ENCODE measurements around the gene PREX1. TPM values are rescaled to one million over a fixed set of nuclear protein-coding genes. Genes with fewer than 3 reads are reported as not detected.
A peak's percentile ranks its signal among the peaks of the same experiment; 100 is the strongest.

The PREX1 gene
- total and polyA plus RNA-seq, 7 experiments from 2014 or later: 2.9 to 143 (median 48.6) TPM

GRCh38 chr20:48711044-48711428, 116.8 kb downstream of the PREX1 start:
- peaks cover 0 to 7% (median 0%) of the 10 kb centered on the region in 3 experiments for H3K36me3 ChIP-seq (ENCODE audit: control insufficient read depth in 2 of 3, insufficient read depth in 3 of 3, low read length in 3 of 3)
- intact Hi-C loops (cut with micrococcal nuclease): no loop called here
- CTCF ChIA-PET: no interaction called here

GRCh38 chr20:48710341-48711043, 117.3 kb downstream of the PREX1 start:
- Histone ChIP-seq H3K27ac (ENCODE audit: low read depth, low read length) (no peak overlapping the region), H3K27me3 (ENCODE audit: control insufficient read depth in 2 of 2, insufficient read depth in 2 of 2, low read length in 2 of 2) (no peaks in the 10 kb centered on the region), H3K4me3 (ENCODE audit: low read length) (no peak overlapping the region), H3K36me3 (ENCODE audit: control insufficient read depth in 2 of 3, insufficient read depth in 3 of 3, low read length in 3 of 3) (peaks cover 0 to 7% (median 0%) of the 10 kb centered on the region in 3 experiments), H3K4me1 (ENCODE audit: control insufficient read depth in 2 of 2, insufficient read depth in 2 of 2, low read length in 2 of 2) (peaks cover 10 to 64% of the 10 kb centered on the region in 2 donors), H3K9me3 (ENCODE audit: control insufficient read depth in 2 of 3, low read length in 3 of 3) (no peaks in the 10 kb centered on the region)
- Mint-ChIP-seq H3K36me3 (peaks cover 0 to 42% (median 3%) of the 10 kb centered on the region in 5 donors), H3K4me3 (peak overlapping the region in 1 of 10 donors; percentile 38), H3K27ac (peak overlapping the region in 1 of 9 donors; percentile 42), H3K4me1 (peaks cover 4 to 67% (median 28%) of the 10 kb centered on the region in 7 donors), H3K9me3 (peaks cover 0 to 2% (median 0%) of the 10 kb centered on the region in 11 donors), H3K27me3 (no peaks in the 10 kb centered on the region)
- CTCF ChIA-PET: no interaction called here
- no peak for DNase-seq
- POLR2A ChIA-PET: interaction anchor here (0.6 kb wide), 1 partner anchor 515 kb away, joined by 3 read pairs; no protein-coding TSS in a partner anchor
- no peak for ATAC-seq
- intact Hi-C loops (cut with micrococcal nuclease): no loop called here

More at GRCh38 chr20:48711044-48711428, 116.8 kb downstream of the PREX1 start:
- Histone ChIP-seq H3K4me3 (ENCODE audit: low read length) (no peak overlapping the region), H3K27ac (ENCODE audit: low read depth, low read length) (no peak overlapping the region), H3K9me3 (ENCODE audit: control insufficient read depth in 2 of 3, low read length in 3 of 3) (no peaks in the 10 kb centered on the region), H3K4me1 (ENCODE audit: control insufficient read depth in 2 of 2, insufficient read depth in 2 of 2, low read length in 2 of 2) (peaks cover 15 to 70% of the 10 kb centered on the region in 2 donors), H3K27me3 (ENCODE audit: control insufficient read depth in 2 of 2, insufficient read depth in 2 of 2, low read length in 2 of 2) (no peaks in the 10 kb centered on the region)
- Mint-ChIP-seq H3K9me3 (peaks cover 0 to 2% (median 0%) of the 10 kb centered on the region in 11 donors), H3K4me1 (peaks cover 9 to 68% (median 32%) of the 10 kb centered on the region in 7 donors), H3K36me3 (peaks cover 0 to 46% (median 3%) of the 10 kb centered on the region in 5 donors), H3K27me3 (no peaks in the 10 kb centered on the region), H3K4me3 (peak overlapping the region in 1 of 10 donors; percentile 38), H3K27ac (peak overlapping the region in 1 of 9 donors; percentile 42)
- DNase-seq (no peak), ATAC-seq (no peak)
- POLR2A ChIA-PET: no interaction called here

- ChIA-PET CTCF (no interaction called here), POLR2A (interaction anchor here (0.6 kb wide), 1 partner anchor 514 kb away, joined by 3 read pairs; no protein-coding TSS in a partner anchor)
- H3K9me3 Mint-ChIP-seq: peaks cover 0 to 2% (median 0%) of the 10 kb centered on the region in 11 donors
- Histone ChIP-seq H3K4me1 (ENCODE audit: control insufficient read depth in 2 of 2, insufficient read depth in 2 of 2, low read length in 2 of 2) (peaks cover 4 to 57% of the 10 kb centered on the region in 2 donors), H3K9me3 (ENCODE audit: control insufficient read depth in 2 of 3, low read length in 3 of 3) (no peaks in the 10 kb centered on the region), H3K36me3 (ENCODE audit: control insufficient read depth in 2 of 3, insufficient read depth in 3 of 3, low read length in 3 of 3) (peaks cover 0 to 7% (median 0%) of the 10 kb centered on the region in 3 experiments), H3K27ac (ENCODE audit: low read depth, low read length) (no peak overlapping the region), H3K4me3 (ENCODE audit: low read length) (no peak overlapping the region), H3K27me3 (ENCODE audit: control insufficient read depth in 2 of 2, insufficient read depth in 2 of 2, low read length in 2 of 2) (no peaks in the 10 kb centered on the region)
- H3K27me3 Mint-ChIP-seq: no peaks in the 10 kb centered on the region
- DNase-seq (no peak), ATAC-seq (no peak)
- intact Hi-C loops (cut with micrococcal nuclease): no loop called here
- H3K4me3 Mint-ChIP-seq: peak overlapping the region in 1 of 10 donors; percentile 14
- peak overlapping the region in 1 of 9 donors; percentile 11 for H3K27ac Mint-ChIP-seq
- peaks cover 0 to 65% (median 24%) of the 10 kb centered on the region in 7 donors for H3K4me1 Mint-ChIP-seq
- H3K36me3 Mint-ChIP-seq: peaks cover 0 to 41% (median 3%) of the 10 kb centered on the region in 5 donors
Measured at GRCh38 chr20:48709744-48710143, 118.1 kb downstream of the PREX1 start.

- Histone ChIP-seq H3K4me3 (ENCODE audit: low read length) (no peak overlapping the region), H3K27ac (ENCODE audit: low read depth, low read length) (no peak overlapping the region), H3K9me3 (ENCODE audit: control insufficient read depth in 2 of 3, low read length in 3 of 3) (no peaks in the 10 kb centered on the region), H3K36me3 (ENCODE audit: control insufficient read depth in 2 of 3, insufficient read depth in 3 of 3, low read length in 3 of 3) (peaks cover 0 to 7% (median 0%) of the 10 kb centered on the region in 3 experiments), H3K27me3 (ENCODE audit: control insufficient read depth in 2 of 2, insufficient read depth in 2 of 2, low read length in 2 of 2) (no peaks in the 10 kb centered on the region), H3K4me1 (ENCODE audit: control insufficient read depth in 2 of 2, insufficient read depth in 2 of 2, low read length in 2 of 2) (peaks cover 4 to 54% of the 10 kb centered on the region in 2 donors)
- Mint-ChIP-seq H3K36me3 (peaks cover 0 to 40% (median 3%) of the 10 kb centered on the region in 5 donors), H3K27ac (no peak overlapping the region), H3K27me3 (no peaks in the 10 kb centered on the region), H3K9me3 (peaks cover 0 to 2% (median 0%) of the 10 kb centered on the region in 11 donors), H3K4me1 (peaks cover 0 to 62% (median 24%) of the 10 kb centered on the region in 7 donors), H3K4me3 (no peak overlapping the region)
- CTCF ChIA-PET: no interaction called here
- intact Hi-C loops (cut with micrococcal nuclease): no loop called here
- POLR2A ChIA-PET: no interaction called here
- ATAC-seq: no peak
- no peak for DNase-seq
Measured at GRCh38 chr20:48709058-48709691, 118.6 kb downstream of the PREX1 start.

GRCh38 chr20:48708630-48709029, 119.2 kb downstream of the PREX1 start:
- Histone ChIP-seq H3K27ac (ENCODE audit: low read depth, low read length) (no peak overlapping the region), H3K27me3 (ENCODE audit: control insufficient read depth in 2 of 2, insufficient read depth in 2 of 2, low read length in 2 of 2) (no peaks in the 10 kb centered on the region), H3K36me3 (ENCODE audit: control insufficient read depth in 2 of 3, insufficient read depth in 3 of 3, low read length in 3 of 3) (peaks cover 0 to 7% (median 0%) of the 10 kb centered on the region in 3 experiments), H3K4me3 (ENCODE audit: low read length) (no peak overlapping the region), H3K4me1 (ENCODE audit: control insufficient read depth in 2 of 2, insufficient read depth in 2 of 2, low read length in 2 of 2) (peaks cover 4 to 48% of the 10 kb centered on the region in 2 donors), H3K9me3 (ENCODE audit: control insufficient read depth in 2 of 3, low read length in 3 of 3) (no peaks in the 10 kb centered on the region)
- Mint-ChIP-seq H3K4me3 (peak overlapping the region in 1 of 10 donors; percentile 30), H3K27ac (peak overlapping the region in 2 of 9 donors; percentile 34 to 43), H3K4me1 (peaks cover 0 to 57% (median 24%) of the 10 kb centered on the region in 7 donors), H3K9me3 (peaks cover 0 to 2% (median 0%) of the 10 kb centered on the region in 11 donors), H3K36me3 (peaks cover 0 to 36% (median 3%) of the 10 kb centered on the region in 5 donors), H3K27me3 (no peaks in the 10 kb centered on the region)
- DNase-seq (no peak), ATAC-seq (no peak)
- ChIA-PET POLR2A (no interaction called here), CTCF (no interaction called here)
- intact Hi-C loops (cut with micrococcal nuclease): no loop called here

- intact Hi-C loops (cut with micrococcal nuclease): no loop called here
- H3K9me3 Mint-ChIP-seq: peaks cover 0 to 2% (median 0%) of the 10 kb centered on the region in 11 donors
- Histone ChIP-seq H3K9me3 (ENCODE audit: control insufficient read depth in 2 of 3, low read length in 3 of 3) (no peaks in the 10 kb centered on the region), H3K4me3 (ENCODE audit: low read length) (no peak overlapping the region), H3K36me3 (ENCODE audit: control insufficient read depth in 2 of 3, insufficient read depth in 3 of 3, low read length in 3 of 3) (peaks cover 0 to 7% (median 0%) of the 10 kb centered on the region in 3 experiments), H3K27ac (ENCODE audit: low read depth, low read length) (no peak overlapping the region), H3K4me1 (ENCODE audit: control insufficient read depth in 2 of 2, insufficient read depth in 2 of 2, low read length in 2 of 2) (peaks cover 4 to 45% of the 10 kb centered on the region in 2 donors), H3K27me3 (ENCODE audit: control insufficient read depth in 2 of 2, insufficient read depth in 2 of 2, low read length in 2 of 2) (no peaks in the 10 kb centered on the region)
- CTCF ChIA-PET: no interaction called here
- no peak overlapping the region for H3K4me3 Mint-ChIP-seq
- POLR2A ChIA-PET: no interaction called here
- DNase-seq (no peak), ATAC-seq (no peak)
- H3K36me3 Mint-ChIP-seq: peaks cover 0 to 36% (median 3%) of the 10 kb centered on the region in 5 donors
- peak overlapping the region in 1 of 9 donors; percentile 34 for H3K27ac Mint-ChIP-seq
- no peaks in the 10 kb centered on the region for H3K27me3 Mint-ChIP-seq
- H3K4me1 Mint-ChIP-seq: peaks cover 0 to 57% (median 24%) of the 10 kb centered on the region in 7 donors
Measured at GRCh38 chr20:48708116-48708515, 119.7 kb downstream of the PREX1 start.
